Immature natural killer cell (primary cell): ENCODE measurements around the gene HES1. TPM values are rescaled to one million over a fixed set of nuclear protein-coding genes. Genes with fewer than 3 reads are reported as not detected.
"Not testable (repeated sequence)": the region's sequence is repeated elsewhere in the genome, so short reads cannot be mapped to it uniquely, and the experiment has no call there.

Experiments
- DNase-seq, 3 donors: peaks; one replicate each; pipeline ENCODE4 v3.0.0; 2022; ENCODE audit warnings: mixed read lengths in 1 of 3
- H3K27ac Mint-ChIP-seq, 6 donors: one replicate each; pipeline ENCODE4 v1.8.0; 2020; ENCODE audit warnings: mixed read lengths in 6 of 6, mild to moderate bottlenecking in 5 of 6, inconsistent platforms in 4 of 6, moderate library complexity in 3 of 6
- H3K27me3 Mint-ChIP-seq, 3 donors: one replicate each; pipeline ENCODE4 v1.8.0; 2020 to 2021; ENCODE audit warnings: low read depth in 3 of 3, mild to moderate bottlenecking in 3 of 3, mixed read lengths in 3 of 3, moderate library complexity in 3 of 3, inconsistent platforms in 1 of 3
- H3K36me3 Mint-ChIP-seq, 3 donors: one replicate each; pipeline ENCODE4 v1.8.0; 2020; ENCODE audit warnings: mixed read lengths in 3 of 3, inconsistent platforms in 2 of 3, mild to moderate bottlenecking in 2 of 3
- H3K4me1 Mint-ChIP-seq, 2 donors: one replicate each; pipeline ENCODE4 v1.8.0; 2020; ENCODE audit warnings: inconsistent platforms in 2 of 2, mild to moderate bottlenecking in 2 of 2, mixed read lengths in 2 of 2, moderate library complexity in 1 of 2
- H3K4me3 Mint-ChIP-seq, 5 donors: one replicate each; pipeline ENCODE4 v1.8.0; 2020; ENCODE audit warnings: mild to moderate bottlenecking in 5 of 5, mixed read lengths in 5 of 5, inconsistent platforms in 3 of 5, moderate library complexity in 3 of 5
- H3K9me3 Mint-ChIP-seq, 6 donors: one replicate each; pipeline ENCODE4 v1.8.0; 2020; ENCODE audit warnings: mild to moderate bottlenecking in 6 of 6, mixed read lengths in 6 of 6, inconsistent platforms in 4 of 6, moderate library complexity in 3 of 6
- polyA plus RNA-seq, 3 donors: library from polyadenylated mRNA; unstranded; fragments of 300-500 nt; fragmentation: Illumina TruSeq; gene quantifications; one replicate each; pipeline ENCODE4 v1.2.3, GENCODE V29; 2021

HES1 gene
- polyA plus RNA-seq, 3 donors from 2014 or later = not detected

GRCh38 chr3:194150252-194150934 lies 14.4 kb downstream of the HES1 start:
- peaks cover 0 to 1% (median 0%) of the 10 kb centered on the region in 6 donors for H3K9me3 Mint-ChIP-seq
- H3K27me3 Mint-ChIP-seq = peaks cover 0 to 14% (median 10%) of the 10 kb centered on the region in 3 donors
- DNase-seq = no peak
- no peak overlapping the region for H3K4me3 Mint-ChIP-seq
- H3K27ac Mint-ChIP-seq = no peak overlapping the region
- no peaks in the 10 kb centered on the region for H3K4me1 Mint-ChIP-seq
- no peaks in the 10 kb centered on the region for H3K36me3 Mint-ChIP-seq

GRCh38 chr3:194150935-194151302 lies 15.0 kb downstream of the HES1 start:
- not testable (repeated sequence) for H3K4me3 Mint-ChIP-seq, H3K27me3 Mint-ChIP-seq, DNase-seq, H3K9me3 Mint-ChIP-seq, H3K27ac Mint-ChIP-seq, H3K4me1 Mint-ChIP-seq, H3K36me3 Mint-ChIP-seq

GRCh38 chr3:194154346-194154745 lies 18.4 kb downstream of the HES1 start:
- peaks cover 0 to 1% (median 0%) of the 10 kb centered on the region in 6 donors for H3K9me3 Mint-ChIP-seq
- DNase-seq = no peak
- no peaks in the 10 kb centered on the region for H3K4me1 Mint-ChIP-seq
- no peak overlapping the region for H3K27ac Mint-ChIP-seq
- H3K27me3 Mint-ChIP-seq = peaks cover 2 to 9% (median 5%) of the 10 kb centered on the region in 3 donors
- H3K4me3 Mint-ChIP-seq = no peak overlapping the region
- no peaks in the 10 kb centered on the region for H3K36me3 Mint-ChIP-seq

GRCh38 chr3:194156095-194156494 lies 20.1 kb downstream of the HES1 start:
- Mint-ChIP-seq H3K4me3 (no peak overlapping the region), H3K36me3 (no peaks in the 10 kb centered on the region), H3K27ac (no peak overlapping the region), H3K27me3 (peaks cover 2 to 11% (median 5%) of the 10 kb centered on the region in 3 donors), H3K4me1 (no peaks in the 10 kb centered on the region), H3K9me3 (peaks cover 0 to 1% (median 0%) of the 10 kb centered on the region in 6 donors)
- no peak for DNase-seq

GRCh38 chr3:194158942-194159439 lies 23.0 kb downstream of the HES1 start:
- Mint-ChIP-seq H3K4me1 (no peaks in the 10 kb centered on the region), H3K4me3 (no peak overlapping the region), H3K27ac (no peak overlapping the region), H3K9me3 (peaks cover 0 to 1% (median 0%) of the 10 kb centered on the region in 6 donors), H3K36me3 (no peaks in the 10 kb centered on the region), H3K27me3 (peaks cover 2 to 9% (median 6%) of the 10 kb centered on the region in 3 donors)
- no peak for DNase-seq

GRCh38 chr3:194160158-194160557 lies 24.2 kb downstream of the HES1 start:
- no peaks in the 10 kb centered on the region for H3K4me1 Mint-ChIP-seq
- H3K36me3 Mint-ChIP-seq = no peaks in the 10 kb centered on the region
- H3K9me3 Mint-ChIP-seq = no peaks in the 10 kb centered on the region
- no peak overlapping the region for H3K4me3 Mint-ChIP-seq
- H3K27ac Mint-ChIP-seq = no peak overlapping the region
- peaks cover 3 to 12% (median 8%) of the 10 kb centered on the region in 3 donors for H3K27me3 Mint-ChIP-seq
- DNase-seq = no peak

- Mint-ChIP-seq H3K4me3 (no peak overlapping the region), H3K27me3 (peaks cover 3 to 10% (median 6%) of the 10 kb centered on the region in 3 donors), H3K36me3 (no peaks in the 10 kb centered on the region), H3K9me3 (no peaks in the 10 kb centered on the region), H3K27ac (no peak overlapping the region), H3K4me1 (no peaks in the 10 kb centered on the region)
- no peak for DNase-seq
These were observed 25.4 kb downstream of the HES1 start for GRCh38 chr3:194161131-194162045.

GRCh38 chr3:194162070-194162678 lies 26.2 kb downstream of the HES1 start:
- no peaks in the 10 kb centered on the region for H3K4me1 Mint-ChIP-seq

GRCh38 chr3:194162817-194163584 lies 27.1 kb downstream of the HES1 start:
- Mint-ChIP-seq H3K4me3 (no peak overlapping the region), H3K27ac (no peak overlapping the region), H3K27me3 (peaks cover 5 to 10% (median 6%) of the 10 kb centered on the region in 3 donors), H3K36me3 (no peaks in the 10 kb centered on the region), H3K9me3 (no peaks in the 10 kb centered on the region), H3K4me1 (no peaks in the 10 kb centered on the region)
- DNase-seq = no peak

More at GRCh38 chr3:194162070-194162678, 26.2 kb downstream of the HES1 start:
- Mint-ChIP-seq H3K4me3 (no peak overlapping the region), H3K27ac (no peak overlapping the region), H3K9me3 (no peaks in the 10 kb centered on the region), H3K27me3 (peaks cover 3 to 10% (median 6%) of the 10 kb centered on the region in 3 donors), H3K36me3 (no peaks in the 10 kb centered on the region)
- no peak for DNase-seq

GRCh38 chr3:194163697-194164096 lies 27.7 kb downstream of the HES1 start:
- no peaks in the 10 kb centered on the region for H3K4me1 Mint-ChIP-seq
- no peak for DNase-seq
- H3K36me3 Mint-ChIP-seq = no peaks in the 10 kb centered on the region
- H3K27me3 Mint-ChIP-seq = peaks cover 6 to 13% (median 6%) of the 10 kb centered on the region in 3 donors
- no peak overlapping the region for H3K4me3 Mint-ChIP-seq
- H3K27ac Mint-ChIP-seq = no peak overlapping the region
- H3K9me3 Mint-ChIP-seq = no peaks in the 10 kb centered on the region

GRCh38 chr3:194164861-194165260 lies 28.9 kb downstream of the HES1 start:
- H3K36me3 Mint-ChIP-seq = no peaks in the 10 kb centered on the region
- H3K9me3 Mint-ChIP-seq = no peaks in the 10 kb centered on the region
- no peaks in the 10 kb centered on the region for H3K4me1 Mint-ChIP-seq
- peaks cover 6 to 10% (median 6%) of the 10 kb centered on the region in 3 donors for H3K27me3 Mint-ChIP-seq
- no peak overlapping the region for H3K27ac Mint-ChIP-seq
- no peak for DNase-seq
- H3K4me3 Mint-ChIP-seq = no peak overlapping the region

- no peak overlapping the region for H3K27ac Mint-ChIP-seq
- H3K4me1 Mint-ChIP-seq = no peaks in the 10 kb centered on the region
- no peak overlapping the region for H3K4me3 Mint-ChIP-seq
- H3K9me3 Mint-ChIP-seq = no peaks in the 10 kb centered on the region
- peaks cover 6 to 12% (median 6%) of the 10 kb centered on the region in 3 donors for H3K27me3 Mint-ChIP-seq
- no peak for DNase-seq
- H3K36me3 Mint-ChIP-seq = no peaks in the 10 kb centered on the region
These were observed 29.5 kb downstream of the HES1 start for GRCh38 chr3:194165271-194166018.
